ENCODE data around the gene SLC24A5.

The SLC24A5 gene

DNA sequence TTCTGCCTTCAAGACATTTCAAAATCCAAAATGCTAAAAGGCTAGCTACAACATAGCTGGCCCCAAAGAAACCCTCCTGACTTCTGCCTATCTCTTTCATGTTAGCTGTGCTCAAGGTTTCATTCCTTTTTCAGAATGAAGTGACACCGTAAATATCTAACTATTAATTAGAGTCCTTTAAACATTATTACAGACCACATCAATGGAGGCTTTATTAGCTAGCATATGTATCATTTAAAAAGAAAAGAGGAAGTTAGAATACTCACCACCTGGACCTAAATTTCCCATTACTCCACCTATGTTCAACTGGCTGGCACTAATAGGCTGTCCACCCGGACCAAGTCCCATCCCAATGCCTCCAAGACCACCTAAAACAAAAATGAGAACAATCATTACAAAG is 32.7 kb downstream of the SLC24A5 start:
- Mint-ChIP-seq H3K36me3 (ENCODE audit: low read depth) (peaks cover 44% of the 10 kb centered on the region), H3K4me1 (no peaks in the 10 kb centered on the region), H3K27ac (no peak overlapping the region), H3K4me3 (no peak overlapping the region), H3K27me3 (ENCODE audit: low read depth) (no peaks in the 10 kb centered on the region), H3K9me3 (no peaks in the 10 kb centered on the region)
- TF ChIP-seq, protein P1, sequence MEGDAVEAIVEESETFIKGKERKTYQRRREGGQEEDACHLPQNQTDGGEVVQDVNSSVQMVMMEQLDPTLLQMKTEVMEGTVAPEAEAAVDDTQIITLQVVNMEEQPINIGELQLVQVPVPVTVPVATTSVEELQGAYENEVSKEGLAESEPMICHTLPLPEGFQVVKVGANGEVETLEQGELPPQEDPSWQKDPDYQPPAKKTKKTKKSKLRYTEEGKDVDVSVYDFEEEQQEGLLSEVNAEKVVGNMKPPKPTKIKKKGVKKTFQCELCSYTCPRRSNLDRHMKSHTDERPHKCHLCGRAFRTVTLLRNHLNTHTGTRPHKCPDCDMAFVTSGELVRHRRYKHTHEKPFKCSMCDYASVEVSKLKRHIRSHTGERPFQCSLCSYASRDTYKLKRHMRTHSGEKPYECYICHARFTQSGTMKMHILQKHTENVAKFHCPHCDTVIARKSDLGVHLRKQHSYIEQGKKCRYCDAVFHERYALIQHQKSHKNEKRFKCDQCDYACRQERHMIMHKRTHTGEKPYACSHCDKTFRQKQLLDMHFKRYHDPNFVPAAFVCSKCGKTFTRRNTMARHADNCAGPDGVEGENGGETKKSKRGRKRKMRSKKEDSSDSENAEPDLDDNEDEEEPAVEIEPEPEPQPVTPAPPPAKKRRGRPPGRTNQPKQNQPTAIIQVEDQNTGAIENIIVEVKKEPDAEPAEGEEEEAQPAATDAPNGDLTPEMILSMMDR (IDR thresholded peaks at IDR 0.05; ENCODE audit: unreplicated experiment in 3 of 3): no peak

DNA sequence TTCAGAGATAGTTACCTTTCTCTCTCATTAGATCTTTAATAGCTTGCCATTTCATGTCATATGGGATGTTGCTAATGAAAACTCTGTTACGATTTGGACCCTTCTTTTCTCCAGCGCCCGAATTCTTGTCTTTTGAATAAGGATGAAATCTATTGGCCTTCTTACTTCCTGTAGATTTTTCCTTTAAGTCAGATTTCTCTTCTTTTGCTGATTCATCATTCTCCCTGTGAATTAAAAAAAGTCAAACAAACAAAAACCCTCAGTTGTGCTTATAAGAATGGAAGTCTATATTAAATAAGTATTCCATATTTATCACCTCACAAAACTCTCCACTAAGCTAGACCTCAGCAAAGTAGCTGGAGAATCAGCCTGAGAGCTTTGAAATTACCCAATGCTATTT is 47.8 kb downstream of the SLC24A5 start:
- Mint-ChIP-seq H3K9me3 (peaks cover 20% of the 10 kb centered on the region), H3K27me3 (ENCODE audit: low read depth) (no peaks in the 10 kb centered on the region), H3K4me3 (no peak overlapping the region), H3K4me1 (no peaks in the 10 kb centered on the region), H3K36me3 (ENCODE audit: low read depth) (peaks cover 70% of the 10 kb centered on the region), H3K27ac (peak overlapping the region in 1 of 3 experiments; percentile 12)
- TF ChIP-seq, protein P1 (IDR thresholded peaks at IDR 0.05; ENCODE audit: unreplicated experiment in 3 of 3): no peak

DNA sequence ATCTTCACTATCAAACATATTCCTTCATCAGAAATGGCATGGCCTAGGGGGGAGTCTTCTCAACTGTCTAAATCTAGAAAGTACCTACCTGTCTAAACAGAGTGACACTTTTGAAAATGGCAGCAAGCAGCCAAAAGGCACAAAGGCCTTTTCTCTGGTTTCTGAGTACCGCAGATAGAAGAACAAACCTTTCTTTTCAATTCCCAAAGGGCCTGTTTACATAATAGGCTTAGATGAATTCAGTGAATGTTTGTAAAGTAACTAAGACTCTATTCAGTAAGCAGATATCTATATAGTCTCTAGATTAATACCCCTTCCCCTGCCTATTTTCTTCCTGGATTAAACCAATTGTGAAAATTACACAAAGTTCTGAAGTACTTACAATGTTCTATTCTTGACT is 50.2 kb downstream of the SLC24A5 start:
- H3K27ac Mint-ChIP-seq: no peak overlapping the region
- H3K9me3 Mint-ChIP-seq: peaks cover 28% of the 10 kb centered on the region
- H3K36me3 Mint-ChIP-seq (ENCODE audit: low read depth): peaks cover 70% of the 10 kb centered on the region

DNA sequence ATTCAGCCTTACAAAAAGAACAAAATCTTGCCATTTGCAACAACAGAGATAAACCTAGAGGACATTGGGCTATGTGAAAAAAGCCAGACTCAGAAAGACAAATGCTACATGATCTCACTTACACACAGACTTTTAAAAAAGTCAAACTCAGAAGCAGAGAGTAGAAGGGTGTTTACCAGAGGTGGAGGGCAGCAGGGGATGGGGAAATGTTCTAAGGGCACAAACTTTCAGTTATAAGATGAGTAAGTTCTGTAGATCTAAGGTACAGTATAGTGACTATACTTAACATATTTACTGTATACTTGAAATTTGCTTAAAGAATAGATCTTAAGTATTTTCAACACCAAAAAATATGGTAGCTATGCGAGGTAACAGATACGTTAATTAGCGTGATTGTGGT is 54.3 kb downstream of the SLC24A5 start:
- H3K9me3 Mint-ChIP-seq: peaks cover 28% of the 10 kb centered on the region
- H3K4me3 Mint-ChIP-seq: peak overlapping the region in 2 of 3 experiments; percentile 3 to 25
- peaks cover 49% of the 10 kb centered on the region for H3K36me3 Mint-ChIP-seq (ENCODE audit: low read depth)
- no peaks in the 10 kb centered on the region for H3K27me3 Mint-ChIP-seq (ENCODE audit: low read depth)
- TF ChIP-seq, protein P1 (IDR thresholded peaks at IDR 0.05; ENCODE audit: unreplicated experiment in 3 of 3): no peak
- H3K4me1 Mint-ChIP-seq: peaks cover 16% of the 10 kb centered on the region
- no peak overlapping the region for H3K27ac Mint-ChIP-seq

More for the DNA sequence above, 50.2 kb downstream of the SLC24A5 start:
- Mint-ChIP-seq H3K4me1 (no peaks in the 10 kb centered on the region), H3K27me3 (ENCODE audit: low read depth) (no peaks in the 10 kb centered on the region), H3K4me3 (no peak overlapping the region)
- TF ChIP-seq, protein P1 (IDR thresholded peaks at IDR 0.05; ENCODE audit: unreplicated experiment in 3 of 3): no peak

DNA sequence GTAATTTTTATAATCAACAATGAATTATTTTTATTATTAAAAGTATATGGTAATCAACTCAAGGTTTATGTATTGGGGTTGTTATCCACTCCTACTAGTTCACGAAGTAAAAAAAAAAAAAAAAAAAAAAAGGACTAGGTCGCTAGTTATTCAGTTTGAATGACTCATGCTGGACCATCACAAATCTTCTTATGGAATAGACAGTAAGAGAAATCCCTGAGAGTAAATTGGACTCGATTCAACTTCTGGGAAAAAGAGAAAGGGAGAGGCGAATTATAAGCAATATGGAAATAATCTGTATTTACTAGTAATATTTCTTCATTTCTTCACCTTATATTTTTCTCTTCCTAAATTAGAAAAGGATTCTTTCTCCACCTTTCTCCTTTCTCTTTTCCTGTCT is 55.3 kb downstream of the SLC24A5 start:
- peaks cover 25% of the 10 kb centered on the region for H3K9me3 Mint-ChIP-seq
- TF ChIP-seq, protein P1 (IDR thresholded peaks at IDR 0.05; ENCODE audit: unreplicated experiment in 3 of 3): no peak

DNA sequence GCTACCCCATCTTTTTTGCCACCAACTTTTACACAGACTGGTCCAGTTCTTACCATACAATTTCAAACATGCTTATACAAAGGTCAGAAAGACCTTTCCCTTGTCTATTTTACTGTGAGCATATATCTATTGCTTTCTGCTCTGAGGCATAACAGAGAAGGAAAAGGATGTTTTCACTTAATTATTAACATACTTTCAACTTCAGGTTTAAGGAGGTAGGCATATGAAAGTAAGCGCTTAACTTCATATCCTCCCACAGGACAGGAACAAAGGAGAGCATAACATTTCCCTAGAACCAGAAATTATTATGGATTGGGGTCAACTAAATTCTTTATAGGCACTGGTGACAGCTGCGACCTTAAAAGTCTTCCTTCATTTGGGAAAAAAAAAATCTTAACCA is 56.2 kb downstream of the SLC24A5 start:
- peaks cover 16% of the 10 kb centered on the region for H3K4me1 Mint-ChIP-seq
- TF ChIP-seq, protein P1 (IDR thresholded peaks at IDR 0.05; ENCODE audit: unreplicated experiment in 3 of 3): no peak
- H3K36me3 Mint-ChIP-seq (ENCODE audit: low read depth): peaks cover 37% of the 10 kb centered on the region

More for the DNA sequence above, 55.3 kb downstream of the SLC24A5 start:
- H3K4me1 Mint-ChIP-seq: peaks cover 16% of the 10 kb centered on the region
- H3K4me3 Mint-ChIP-seq: peak overlapping the region; percentile 94 to 97 (median 94)
- peak overlapping the region in 1 of 3 experiments; percentile 46 for H3K27ac Mint-ChIP-seq
- H3K36me3 Mint-ChIP-seq (ENCODE audit: low read depth): peaks cover 44% of the 10 kb centered on the region
- no peaks in the 10 kb centered on the region for H3K27me3 Mint-ChIP-seq (ENCODE audit: low read depth)

More for the DNA sequence above, 56.2 kb downstream of the SLC24A5 start:
- Mint-ChIP-seq H3K4me3 (peak overlapping the region; percentile 94 to 97 (median 94)), H3K27ac (peak overlapping the region; percentile 98 to 99 (median 98)), H3K27me3 (ENCODE audit: low read depth) (no peaks in the 10 kb centered on the region), H3K9me3 (peaks cover 22% of the 10 kb centered on the region)
